ENCODE results near the gene MKLN1.

Gene MKLN1

DNA sequence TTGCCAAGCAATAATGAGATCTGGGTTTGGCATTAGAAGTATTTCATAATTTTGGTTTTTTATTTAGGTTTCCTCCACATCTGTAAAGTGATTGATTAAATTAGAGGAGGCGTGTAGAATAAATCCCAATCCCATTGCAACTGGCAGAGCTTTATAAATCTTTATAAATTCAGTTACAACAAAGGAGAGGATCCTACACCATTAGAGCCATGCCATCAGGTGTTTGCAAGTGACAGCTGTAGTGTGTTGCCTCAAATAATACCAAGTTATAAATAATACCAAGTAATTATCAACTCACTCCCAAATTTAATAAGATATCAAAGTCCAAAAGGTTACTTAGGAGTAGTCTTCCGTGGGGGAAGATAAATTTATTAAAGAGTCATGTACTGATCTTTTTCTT, 166.5 kb downstream of the MKLN1 start:
- H3K4me3 ChIP-seq (replicated peaks; ENCODE audit: low read depth, low read length) = no peak overlapping the region
- TF ChIP-seq, protein P1, sequence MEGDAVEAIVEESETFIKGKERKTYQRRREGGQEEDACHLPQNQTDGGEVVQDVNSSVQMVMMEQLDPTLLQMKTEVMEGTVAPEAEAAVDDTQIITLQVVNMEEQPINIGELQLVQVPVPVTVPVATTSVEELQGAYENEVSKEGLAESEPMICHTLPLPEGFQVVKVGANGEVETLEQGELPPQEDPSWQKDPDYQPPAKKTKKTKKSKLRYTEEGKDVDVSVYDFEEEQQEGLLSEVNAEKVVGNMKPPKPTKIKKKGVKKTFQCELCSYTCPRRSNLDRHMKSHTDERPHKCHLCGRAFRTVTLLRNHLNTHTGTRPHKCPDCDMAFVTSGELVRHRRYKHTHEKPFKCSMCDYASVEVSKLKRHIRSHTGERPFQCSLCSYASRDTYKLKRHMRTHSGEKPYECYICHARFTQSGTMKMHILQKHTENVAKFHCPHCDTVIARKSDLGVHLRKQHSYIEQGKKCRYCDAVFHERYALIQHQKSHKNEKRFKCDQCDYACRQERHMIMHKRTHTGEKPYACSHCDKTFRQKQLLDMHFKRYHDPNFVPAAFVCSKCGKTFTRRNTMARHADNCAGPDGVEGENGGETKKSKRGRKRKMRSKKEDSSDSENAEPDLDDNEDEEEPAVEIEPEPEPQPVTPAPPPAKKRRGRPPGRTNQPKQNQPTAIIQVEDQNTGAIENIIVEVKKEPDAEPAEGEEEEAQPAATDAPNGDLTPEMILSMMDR (IDR thresholded peaks at IDR 0.05; ENCODE audit: low read length, missing control alignments) = no peak
- no peak for DNase-seq (ENCODE audit: low read depth)

- no peak for DNase-seq (ENCODE audit: low read depth)
- TF ChIP-seq, protein P1 (IDR thresholded peaks at IDR 0.05; ENCODE audit: low read length, missing control alignments) = no peak
- H3K4me3 ChIP-seq (replicated peaks; ENCODE audit: low read depth, low read length) = no peak overlapping the region
Measured at GRCh38 chr7:131495669-131496498, 168.2 kb downstream of the MKLN1 start.

DNA sequence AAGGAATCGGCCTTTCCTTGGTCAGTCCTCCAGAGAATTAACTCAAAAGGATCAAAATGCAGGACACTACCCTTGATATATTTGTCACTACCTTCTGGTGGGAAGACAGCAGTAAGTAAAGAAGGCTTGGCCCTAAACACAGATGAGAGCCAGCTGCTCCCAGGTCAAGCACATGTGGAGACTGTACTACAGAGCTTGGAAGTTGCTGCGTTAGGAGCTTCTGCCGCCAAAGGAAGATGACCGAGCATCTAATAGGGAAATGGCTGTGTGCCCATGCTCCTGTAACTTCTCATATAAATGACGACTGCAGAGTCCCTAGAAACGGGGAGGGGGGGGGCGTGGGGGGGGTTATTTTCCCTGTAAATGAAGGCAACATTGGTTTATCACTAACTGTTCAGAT, 169.8 kb downstream of the MKLN1 start:
- peak; percentile 27 for DNase-seq (ENCODE audit: low read depth)
- TF ChIP-seq, protein P1 (IDR thresholded peaks at IDR 0.05; ENCODE audit: low read length, missing control alignments) = no peak
- no peak overlapping the region for H3K4me3 ChIP-seq (replicated peaks; ENCODE audit: low read depth, low read length)

- TF ChIP-seq, protein P1 (IDR thresholded peaks at IDR 0.05; ENCODE audit: low read length, missing control alignments) = no peak
- peak; percentile 71 for DNase-seq (ENCODE audit: low read depth)
- H3K4me3 ChIP-seq (replicated peaks; ENCODE audit: low read depth, low read length) = no peak overlapping the region
Measured at GRCh38 chr7:131498237-131498885, 170.7 kb downstream of the MKLN1 start.

- DNase-seq (ENCODE audit: low read depth) = no peak
- H3K4me3 ChIP-seq (replicated peaks; ENCODE audit: low read depth, low read length) = no peak overlapping the region
- TF ChIP-seq, protein P1 (IDR thresholded peaks at IDR 0.05; ENCODE audit: low read length, missing control alignments) = no peak
Measured at GRCh38 chr7:131499801-131500200, 172.1 kb downstream of the MKLN1 start.

GRCh38 chr7:131500357-131500756, 172.7 kb downstream of the MKLN1 start:
- TF ChIP-seq, protein P1 (IDR thresholded peaks at IDR 0.05; ENCODE audit: low read length, missing control alignments) = no peak
- no peak overlapping the region for H3K4me3 ChIP-seq (replicated peaks; ENCODE audit: low read depth, low read length)
- DNase-seq (ENCODE audit: low read depth) = no peak
